GM19099 (cell line): ENCODE measurements around the gene PELI2.

ENCODE experiments used
- POLR2A ChIP-seq: IDR thresholded peaks from 3 replicates; pipeline ENCODE4 v1.6.1; 2011; ENCODE audit warnings: low read depth; ENCODE audit not compliant: insufficient read length; ENCODE audit errors: extremely low read depth

Gene PELI2

DNA sequence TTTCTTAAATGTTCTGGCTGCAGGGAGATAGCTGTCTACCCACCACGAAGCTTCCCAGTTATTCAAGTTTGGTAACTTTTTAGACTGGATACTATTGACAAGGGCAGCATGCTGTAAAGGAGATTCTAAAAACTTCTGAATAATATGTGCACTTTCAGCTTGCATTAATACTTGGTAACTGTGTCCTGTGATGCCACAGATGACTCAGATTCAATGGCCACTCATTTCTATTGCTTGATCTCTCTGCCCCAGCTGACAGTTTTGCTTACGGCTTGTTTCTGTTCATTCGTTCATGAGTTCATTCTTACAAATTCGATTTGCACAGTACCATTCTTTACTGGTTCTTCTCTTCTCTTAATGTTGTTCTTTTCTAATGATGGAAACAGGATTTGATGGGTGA, 142.8 kb downstream of the PELI2 start:
- no peak for TF ChIP-seq POLR2A

GRCh38 chr14:56262530-56262929, 144.3 kb downstream of the PELI2 start:
- TF ChIP-seq POLR2A: no peak

DNA sequence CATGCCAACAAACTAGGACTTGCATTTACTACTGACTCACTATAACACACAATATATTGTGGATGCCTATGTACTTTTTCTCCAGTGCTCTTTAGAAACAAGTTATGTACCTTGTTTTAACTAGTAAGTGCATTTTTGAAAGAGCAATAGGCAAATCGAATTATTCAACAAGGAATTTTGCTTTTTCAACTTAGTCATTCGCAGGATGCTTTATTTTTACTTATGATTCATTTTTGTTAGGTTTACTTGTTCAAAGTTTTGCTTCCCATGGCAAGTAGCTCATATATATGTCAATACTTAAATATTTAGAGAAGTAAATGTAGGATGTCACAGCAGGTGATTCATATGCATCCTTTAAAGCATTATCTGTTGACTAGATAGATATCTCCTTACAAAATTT, 149.8 kb downstream of the PELI2 start:
- TF ChIP-seq POLR2A: no peak

- TF ChIP-seq POLR2A: no peak
Measured at GRCh38 chr14:56268673-56269072, 150.5 kb downstream of the PELI2 start.

DNA sequence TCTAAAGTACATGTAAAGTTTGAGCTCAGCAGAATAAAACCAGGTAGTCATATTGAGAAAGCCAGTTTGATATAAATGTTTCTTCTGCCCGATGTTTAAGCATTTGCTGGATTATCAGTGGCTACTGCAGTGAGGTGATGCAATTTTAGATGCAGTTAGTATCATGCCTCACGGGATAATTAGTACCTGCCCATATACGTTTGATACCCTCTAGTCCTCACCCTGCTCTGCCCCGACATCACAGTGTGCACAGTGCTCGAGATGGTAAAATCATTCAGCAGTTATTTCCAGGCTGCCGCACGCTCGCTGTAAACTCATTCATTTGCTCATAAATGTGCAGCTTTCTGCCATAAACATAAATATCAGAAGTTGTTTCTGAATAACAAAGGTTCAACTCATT, 152.7 kb downstream of the PELI2 start:
- no peak for TF ChIP-seq POLR2A

DNA sequence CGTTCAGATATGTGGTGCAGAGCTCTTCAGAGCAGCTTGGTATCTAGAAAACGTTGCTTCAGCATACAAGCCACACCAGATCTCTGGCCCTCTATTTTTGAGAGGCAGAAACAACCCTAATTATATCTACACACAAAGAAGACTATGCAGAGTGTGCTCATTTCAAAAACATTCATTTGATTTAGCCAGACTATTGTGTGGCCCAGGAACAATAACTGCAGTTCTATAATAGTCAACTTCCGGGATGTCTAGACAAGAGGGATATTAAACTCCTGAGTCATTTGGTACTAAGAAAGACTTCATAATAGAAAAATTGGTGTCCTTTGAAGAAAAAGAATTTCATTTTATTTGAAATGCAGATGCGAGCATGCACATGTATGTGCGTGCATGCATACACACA, 153.8 kb downstream of the PELI2 start:
- TF ChIP-seq POLR2A: no peak

- no peak for TF ChIP-seq POLR2A
Measured at GRCh38 chr14:56273155-56273554, 154.9 kb downstream of the PELI2 start.

DNA sequence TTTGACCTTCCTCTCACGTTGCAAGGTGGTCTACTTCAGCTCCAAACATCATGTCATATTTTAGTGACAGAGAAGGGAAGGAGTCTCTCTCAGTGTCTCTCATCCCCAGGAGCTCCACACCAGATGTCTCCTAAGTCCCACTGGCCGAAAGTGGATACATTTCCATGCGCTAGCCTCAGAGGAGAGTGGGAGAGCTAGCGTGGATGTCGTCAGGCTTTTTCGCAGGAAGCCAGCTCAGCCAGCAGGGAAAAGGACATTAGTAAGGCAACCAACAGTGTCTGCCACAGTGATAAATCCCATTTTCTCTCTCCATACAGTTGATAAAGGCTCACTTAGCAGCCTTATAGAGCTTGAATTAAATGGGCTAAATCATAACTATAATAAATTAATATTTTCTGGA, 155.7 kb downstream of the PELI2 start:
- no peak for TF ChIP-seq POLR2A

GRCh38 chr14:56274556-56274955, 156.3 kb downstream of the PELI2 start:
- TF ChIP-seq POLR2A: no peak

GRCh38 chr14:56276108-56276507, 157.9 kb downstream of the PELI2 start:
- TF ChIP-seq POLR2A: no peak

DNA sequence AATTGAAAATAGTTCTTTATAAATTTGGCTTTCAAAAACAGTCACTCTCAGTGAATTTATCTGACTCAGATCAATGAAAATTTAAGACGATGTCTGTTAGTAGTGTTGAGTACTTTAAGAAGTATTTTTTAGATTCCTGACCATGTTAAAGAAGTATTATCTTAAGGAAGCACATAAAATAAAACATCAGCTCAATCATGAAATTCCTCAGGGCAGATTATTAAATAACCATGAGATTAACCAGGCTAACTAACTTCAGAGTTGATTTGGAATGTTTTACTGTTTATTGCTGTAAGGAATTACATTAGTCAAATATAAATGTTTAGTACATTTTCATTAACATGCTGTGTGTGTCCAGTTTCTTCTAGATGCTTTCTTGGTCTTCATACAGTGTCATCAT, 160.2 kb downstream of the PELI2 start:
- no peak for TF ChIP-seq POLR2A

DNA sequence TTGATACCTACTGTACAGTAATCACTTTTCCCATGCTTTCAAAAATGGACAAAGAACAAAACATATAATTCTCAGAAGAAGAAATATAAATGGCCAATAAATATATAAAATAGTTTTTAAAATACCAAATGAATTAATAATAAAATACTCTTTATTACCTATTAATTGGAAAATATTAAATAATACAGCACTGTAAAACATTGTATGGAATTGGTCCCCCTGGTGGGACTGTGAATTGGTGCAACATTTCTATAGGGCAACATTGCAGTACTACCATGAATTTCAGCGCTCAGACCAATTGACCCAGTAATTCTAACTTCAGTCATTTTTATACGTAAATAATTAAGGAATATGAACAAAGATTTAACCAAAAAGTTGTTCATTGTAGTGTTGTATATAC, 162.6 kb downstream of the PELI2 start:
- TF ChIP-seq POLR2A: no peak

GRCh38 chr14:56282179-56282578, 164.0 kb downstream of the PELI2 start:
- TF ChIP-seq POLR2A: no peak

DNA sequence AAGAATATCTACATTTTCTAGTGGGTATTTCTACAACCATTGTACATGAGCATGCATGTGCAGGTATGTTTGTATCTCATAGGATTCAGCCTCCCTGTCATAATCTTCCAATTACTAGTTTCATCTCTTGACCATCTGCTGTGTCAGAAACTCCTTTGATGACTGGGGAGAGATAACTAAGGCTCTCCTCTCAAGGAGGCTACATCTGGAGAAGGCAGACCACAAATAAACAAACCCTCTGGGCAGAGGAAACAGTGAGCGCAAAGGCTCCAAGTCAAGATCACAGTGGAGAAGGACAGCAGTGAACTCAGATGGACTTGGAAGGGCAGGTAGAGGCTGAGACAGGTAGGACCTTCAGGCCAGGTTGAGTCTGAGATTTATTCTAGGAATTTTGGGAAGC, 166.4 kb downstream of the PELI2 start:
- TF ChIP-seq POLR2A: no peak

DNA sequence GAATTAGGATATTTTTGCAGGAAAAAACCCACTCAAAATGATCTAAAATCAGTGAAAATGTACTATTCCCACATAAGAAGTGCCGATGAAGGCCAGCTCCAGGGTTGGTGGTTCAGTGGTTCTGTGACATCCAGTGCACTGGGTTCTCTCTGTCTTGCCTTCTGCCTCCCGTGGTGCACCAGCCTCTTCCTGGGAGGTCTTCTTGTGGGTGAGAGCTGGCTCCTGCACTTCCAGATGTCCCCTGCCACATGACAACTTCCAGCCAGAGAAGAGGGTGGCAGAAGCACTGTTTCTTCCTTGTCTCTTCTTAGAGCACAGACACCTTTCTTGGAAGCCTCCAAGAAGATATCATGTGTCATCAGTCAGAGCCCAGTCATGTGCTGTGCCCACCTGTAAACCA, 170.9 kb downstream of the PELI2 start:
- no peak for TF ChIP-seq POLR2A

GRCh38 chr14:56290195-56290594, 172.0 kb downstream of the PELI2 start:
- no peak for TF ChIP-seq POLR2A

- TF ChIP-seq POLR2A: no peak
Measured at GRCh38 chr14:56292970-56293369, 174.8 kb downstream of the PELI2 start.

GRCh38 chr14:56293506-56293905, 175.3 kb downstream of the PELI2 start:
- no peak for TF ChIP-seq POLR2A
